GM11168 (cell line): Measurements from ENCODE around the gene IL1RAPL1.
"Not testable (repeated sequence)": the region's sequence is repeated elsewhere in the genome, so short reads cannot be mapped to it uniquely, and the experiment has no call there.

Source experiments
- in situ Hi-C: fragments of 300-500 bp; cut with MboI; formaldehyde crosslinking; loops from one replicate; pipeline ENCODE4 v1.12.0; 2022; ENCODE audit warnings: low sequenced_read_pairs; ENCODE audit not compliant: unreplicated experiment

IL1RAPL1 gene

GRCh38 chrX:29229802-29230201, 642.6 kb downstream of the IL1RAPL1 start:
- in situ Hi-C loops: no loop called here

GRCh38 chrX:29231800-29232199, 644.6 kb downstream of the IL1RAPL1 start:
- in situ Hi-C loops: no loop called here

- in situ Hi-C loops: no loop called here
These were observed 646.4 kb downstream of the IL1RAPL1 start for GRCh38 chrX:29233592-29234183.

GRCh38 chrX:29237972-29238371, 650.7 kb downstream of the IL1RAPL1 start:
- in situ Hi-C loops: no loop called here

- in situ Hi-C loops: no loop called here
These were observed 654.6 kb downstream of the IL1RAPL1 start for GRCh38 chrX:29241809-29242208.

GRCh38 chrX:29242856-29243255, 655.6 kb downstream of the IL1RAPL1 start:
- in situ Hi-C loops: no loop called here

GRCh38 chrX:29243942-29244341, 656.7 kb downstream of the IL1RAPL1 start:
- in situ Hi-C loops: no loop called here

GRCh38 chrX:29254515-29254914, 667.3 kb downstream of the IL1RAPL1 start:
- in situ Hi-C loops: no loop called here

GRCh38 chrX:29257521-29257920, 670.3 kb downstream of the IL1RAPL1 start:
- in situ Hi-C loops: no loop called here

- in situ Hi-C loops: no loop called here
These were observed 682.1 kb downstream of the IL1RAPL1 start for GRCh38 chrX:29269390-29269789.

- in situ Hi-C loops: no loop called here
These were observed 687.3 kb downstream of the IL1RAPL1 start for GRCh38 chrX:29274517-29274916.

- in situ Hi-C loops: no loop called here
These were observed 688.7 kb downstream of the IL1RAPL1 start for GRCh38 chrX:29275928-29276327.

- in situ Hi-C loops: no loop called here
These were observed 694.0 kb downstream of the IL1RAPL1 start for GRCh38 chrX:29281078-29281742.

- in situ Hi-C loops: no loop called here
These were observed 698.4 kb downstream of the IL1RAPL1 start for GRCh38 chrX:29285664-29286063.

GRCh38 chrX:29295987-29296680, 708.9 kb downstream of the IL1RAPL1 start:
- in situ Hi-C loops: no loop called here

GRCh38 chrX:29297171-29297800, 710.0 kb downstream of the IL1RAPL1 start:
- in situ Hi-C loops: no loop called here

- in situ Hi-C loops: no loop called here
These were observed 712.4 kb downstream of the IL1RAPL1 start for GRCh38 chrX:29299684-29300083.

- in situ Hi-C loops: no loop called here
These were observed 721.5 kb downstream of the IL1RAPL1 start for GRCh38 chrX:29308726-29309125.

GRCh38 chrX:29315931-29316330, 728.7 kb downstream of the IL1RAPL1 start:
- in situ Hi-C loops: no loop called here

- in situ Hi-C loops: no loop called here
These were observed 730.8 kb downstream of the IL1RAPL1 start for GRCh38 chrX:29318012-29318411.

GRCh38 chrX:29332429-29332828, 745.2 kb downstream of the IL1RAPL1 start:
- in situ Hi-C loops: not testable (repeated sequence)
